Measurements from ENCODE around the gene AP2A1. TPM values are rescaled to one million over a fixed set of nuclear protein-coding genes. Genes with fewer than 3 reads are reported as not detected.

AP2A1 gene
- polyA plus RNA-seq, 1 donor from 2014 or later: 40.8 TPM

- Histone ChIP-seq H3K4me2 (ENCODE audit: low read length) (no peak overlapping the region), H3K9me2 (ENCODE audit: insufficient read depth, low read length) (no peaks in the 10 kb centered on the region), H3K27me3 (ENCODE audit: insufficient read depth, low read depth, low read length) (no peaks in the 10 kb centered on the region), H3K4me3 (ENCODE audit: low read length) (no peak overlapping the region), H3K9me3 (ENCODE audit: low read length) (no peaks in the 10 kb centered on the region), H3K9ac (ENCODE audit: low read length) (no peak overlapping the region), H2AFZ (ENCODE audit: low read depth, low read length) (no peak overlapping the region), H3F3A (ENCODE audit: insufficient read depth, low read length, poor library complexity, severe bottlenecking) (no peaks in the 10 kb centered on the region), H3K36me3 (ENCODE audit: insufficient read depth, low read length) (no peaks in the 10 kb centered on the region), H3K27ac (ENCODE audit: low read length) (no peak overlapping the region), H4K20me1 (ENCODE audit: insufficient read depth) (no peaks in the 10 kb centered on the region), H3K79me2 (replicated peaks; ENCODE audit: insufficient read depth, low read length) (no peaks in the 10 kb centered on the region)
- TF ChIP-seq TAF1 (IDR thresholded peaks at IDR 0.05; ENCODE audit: low read depth) (no peak), REST (IDR thresholded peaks at IDR 0.05; ENCODE audit: borderline replicate concordance) (no peak), POLR2AphosphoS5 (IDR thresholded peaks at IDR 0.05) (no peak), CTCF (IDR thresholded peaks at IDR 0.05; ENCODE audit: poor library complexity, severe bottlenecking) (no peak), EP300 (conservative IDR thresholded peaks at IDR 0.05; ENCODE audit: poor library complexity, severe bottlenecking) (no peak), EZH2 (IDR thresholded peaks at IDR 0.05; ENCODE audit: borderline replicate concordance, insufficient read depth, low read length, poor library complexity, severe bottlenecking) (no peak), MXI1 (conservative IDR thresholded peaks at IDR 0.05; ENCODE audit: poor library complexity, severe bottlenecking) (no peak), RAD21 (conservative IDR thresholded peaks at IDR 0.05) (no peak), SMC3 (conservative IDR thresholded peaks at IDR 0.05; ENCODE audit: poor library complexity) (no peak)
These were observed 25.1 kb downstream of the AP2A1 start for GRCh38 chr19:49791776-49792445.

GRCh38 chr19:49792829-49793560, 26.2 kb downstream of the AP2A1 start:
- H2AFZ ChIP-seq (ENCODE audit: low read depth, low read length): no peak overlapping the region
- H3K9me2 ChIP-seq (ENCODE audit: insufficient read depth, low read length): no peaks in the 10 kb centered on the region
- no peaks in the 10 kb centered on the region for H3F3A ChIP-seq (ENCODE audit: insufficient read depth, low read length, poor library complexity, severe bottlenecking)
- H3K27me3 ChIP-seq (ENCODE audit: insufficient read depth, low read depth, low read length): no peaks in the 10 kb centered on the region
- H3K9ac ChIP-seq (ENCODE audit: low read length): no peak overlapping the region
- H3K36me3 ChIP-seq (ENCODE audit: insufficient read depth, low read length): no peaks in the 10 kb centered on the region
- TF ChIP-seq CTCF (IDR thresholded peaks at IDR 0.05; ENCODE audit: poor library complexity, severe bottlenecking): no peak
- no peak for TF ChIP-seq REST (IDR thresholded peaks at IDR 0.05; ENCODE audit: borderline replicate concordance)
- no peak for TF ChIP-seq RAD21 (conservative IDR thresholded peaks at IDR 0.05)
- TF ChIP-seq TAF1 (IDR thresholded peaks at IDR 0.05; ENCODE audit: low read depth): no peak
- TF ChIP-seq EZH2 (IDR thresholded peaks at IDR 0.05; ENCODE audit: borderline replicate concordance, insufficient read depth, low read length, poor library complexity, severe bottlenecking): no peak
- no peak for TF ChIP-seq MXI1 (conservative IDR thresholded peaks at IDR 0.05; ENCODE audit: poor library complexity, severe bottlenecking)
- no peak for TF ChIP-seq POLR2AphosphoS5 (IDR thresholded peaks at IDR 0.05)
- TF ChIP-seq SMC3 (conservative IDR thresholded peaks at IDR 0.05; ENCODE audit: poor library complexity): no peak
- TF ChIP-seq EP300 (conservative IDR thresholded peaks at IDR 0.05; ENCODE audit: poor library complexity, severe bottlenecking): no peak
- no peaks in the 10 kb centered on the region for H3K9me3 ChIP-seq (ENCODE audit: low read length)
- no peak overlapping the region for H3K27ac ChIP-seq (ENCODE audit: low read length)
- no peak overlapping the region for H3K4me2 ChIP-seq (ENCODE audit: low read length)
- no peaks in the 10 kb centered on the region for H3K79me2 ChIP-seq (replicated peaks; ENCODE audit: insufficient read depth, low read length)
- H3K4me3 ChIP-seq (ENCODE audit: low read length): no peak overlapping the region
- H4K20me1 ChIP-seq (ENCODE audit: insufficient read depth): no peaks in the 10 kb centered on the region

Measured in neural cell (in vitro differentiated cells).